Nephron (organoid): Measurements from ENCODE around the gene PRKG1.

ENCODE experiments used
- H3K27ac Mint-ChIP-seq, 3 experiments: 2 replicates each; pipeline ENCODE4 v1.8.0; 2020; ENCODE audit warnings: mixed read lengths in 3 of 3, mild to moderate bottlenecking in 2 of 3, moderate library complexity in 1 of 3
- H3K27me3 Mint-ChIP-seq: 2 replicates; pipeline ENCODE4 v1.8.0; 2021; ENCODE audit warnings: low read depth, mild to moderate bottlenecking, moderate library complexity, mixed read lengths
- H3K36me3 Mint-ChIP-seq: 2 replicates; pipeline ENCODE4 v1.8.0; 2020; ENCODE audit warnings: low read depth, mixed read lengths
- H3K4me1 Mint-ChIP-seq: 2 replicates; pipeline ENCODE4 v1.8.0; 2020; ENCODE audit warnings: mixed read lengths
- H3K4me3 Mint-ChIP-seq, 3 experiments: 2 replicates each; pipeline ENCODE4 v1.8.0; 2020; ENCODE audit warnings: mild to moderate bottlenecking in 3 of 3, mixed read lengths in 3 of 3, moderate library complexity in 2 of 3
- H3K9me3 Mint-ChIP-seq: 2 replicates; pipeline ENCODE4 v1.8.0; 2020; ENCODE audit warnings: mixed read lengths
- TF ChIP-seq, protein P1 (sequence below), 3 experiments: fragments of 200-600 bp; sonication (generic); IDR thresholded peaks; one replicate each; pipeline ENCODE4 v1.5.0; 2021; ENCODE audit warnings: antibody characterized with exemption in 3 of 3; ENCODE audit not compliant: unreplicated experiment in 3 of 3

The PRKG1 gene

DNA sequence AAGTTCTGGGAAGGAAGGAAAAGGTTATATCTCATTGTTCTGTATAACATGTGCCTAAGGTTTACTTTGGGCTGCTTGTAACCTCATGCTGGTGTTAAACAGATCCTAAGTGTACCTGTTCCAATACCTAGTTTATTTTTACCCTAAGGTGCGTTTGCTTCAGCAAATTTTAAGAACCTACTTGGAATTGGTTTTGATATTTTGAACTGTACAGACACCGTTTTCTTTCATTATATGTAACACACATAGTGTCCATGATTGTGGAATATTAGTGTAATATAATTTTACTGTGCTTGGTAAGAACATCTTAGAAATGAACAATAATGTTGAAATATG is 954.2 kb downstream of the PRKG1 start:
- H3K4me3 Mint-ChIP-seq, result no peak overlapping the region

DNA sequence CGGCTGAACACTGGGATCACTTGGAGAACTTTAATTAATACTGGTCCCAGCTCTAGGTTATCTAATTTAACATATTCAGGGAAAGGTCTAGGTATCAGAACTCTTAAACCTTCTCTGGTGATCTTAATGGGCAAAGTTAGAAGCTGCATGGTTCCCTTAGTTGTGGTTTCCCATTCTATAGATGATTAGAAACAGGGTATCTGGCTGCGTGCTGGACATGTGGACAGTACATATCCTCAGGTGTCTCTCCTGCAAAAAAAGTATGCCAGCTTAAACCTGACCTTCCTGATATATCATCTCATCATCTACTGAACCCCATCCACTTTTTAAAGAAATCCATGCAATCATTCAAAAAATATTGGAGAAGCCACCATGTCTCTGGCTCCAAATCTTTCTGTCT is 955.3 kb downstream of the PRKG1 start:
- H3K27ac Mint-ChIP-seq, result no peak overlapping the region
- peaks cover 10% of the 10 kb centered on the region for H3K4me1 Mint-ChIP-seq
- TF ChIP-seq, protein P1, sequence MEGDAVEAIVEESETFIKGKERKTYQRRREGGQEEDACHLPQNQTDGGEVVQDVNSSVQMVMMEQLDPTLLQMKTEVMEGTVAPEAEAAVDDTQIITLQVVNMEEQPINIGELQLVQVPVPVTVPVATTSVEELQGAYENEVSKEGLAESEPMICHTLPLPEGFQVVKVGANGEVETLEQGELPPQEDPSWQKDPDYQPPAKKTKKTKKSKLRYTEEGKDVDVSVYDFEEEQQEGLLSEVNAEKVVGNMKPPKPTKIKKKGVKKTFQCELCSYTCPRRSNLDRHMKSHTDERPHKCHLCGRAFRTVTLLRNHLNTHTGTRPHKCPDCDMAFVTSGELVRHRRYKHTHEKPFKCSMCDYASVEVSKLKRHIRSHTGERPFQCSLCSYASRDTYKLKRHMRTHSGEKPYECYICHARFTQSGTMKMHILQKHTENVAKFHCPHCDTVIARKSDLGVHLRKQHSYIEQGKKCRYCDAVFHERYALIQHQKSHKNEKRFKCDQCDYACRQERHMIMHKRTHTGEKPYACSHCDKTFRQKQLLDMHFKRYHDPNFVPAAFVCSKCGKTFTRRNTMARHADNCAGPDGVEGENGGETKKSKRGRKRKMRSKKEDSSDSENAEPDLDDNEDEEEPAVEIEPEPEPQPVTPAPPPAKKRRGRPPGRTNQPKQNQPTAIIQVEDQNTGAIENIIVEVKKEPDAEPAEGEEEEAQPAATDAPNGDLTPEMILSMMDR (IDR thresholded peaks at IDR 0.05; ENCODE audit: unreplicated experiment in 3 of 3), result no peak
- H3K36me3 Mint-ChIP-seq, result no peaks in the 10 kb centered on the region
- no peaks in the 10 kb centered on the region for H3K27me3 Mint-ChIP-seq
- no peak overlapping the region for H3K4me3 Mint-ChIP-seq
- H3K9me3 Mint-ChIP-seq, result peaks cover 2% of the 10 kb centered on the region

More for the DNA sequence above, 954.2 kb downstream of the PRKG1 start:
- no peak overlapping the region for H3K27ac Mint-ChIP-seq
- H3K36me3 Mint-ChIP-seq, result no peaks in the 10 kb centered on the region
- peaks cover 2% of the 10 kb centered on the region for H3K9me3 Mint-ChIP-seq
- H3K4me1 Mint-ChIP-seq, result peaks cover 10% of the 10 kb centered on the region
- no peaks in the 10 kb centered on the region for H3K27me3 Mint-ChIP-seq
- TF ChIP-seq, protein P1 (IDR thresholded peaks at IDR 0.05; ENCODE audit: unreplicated experiment in 3 of 3), result no peak

DNA sequence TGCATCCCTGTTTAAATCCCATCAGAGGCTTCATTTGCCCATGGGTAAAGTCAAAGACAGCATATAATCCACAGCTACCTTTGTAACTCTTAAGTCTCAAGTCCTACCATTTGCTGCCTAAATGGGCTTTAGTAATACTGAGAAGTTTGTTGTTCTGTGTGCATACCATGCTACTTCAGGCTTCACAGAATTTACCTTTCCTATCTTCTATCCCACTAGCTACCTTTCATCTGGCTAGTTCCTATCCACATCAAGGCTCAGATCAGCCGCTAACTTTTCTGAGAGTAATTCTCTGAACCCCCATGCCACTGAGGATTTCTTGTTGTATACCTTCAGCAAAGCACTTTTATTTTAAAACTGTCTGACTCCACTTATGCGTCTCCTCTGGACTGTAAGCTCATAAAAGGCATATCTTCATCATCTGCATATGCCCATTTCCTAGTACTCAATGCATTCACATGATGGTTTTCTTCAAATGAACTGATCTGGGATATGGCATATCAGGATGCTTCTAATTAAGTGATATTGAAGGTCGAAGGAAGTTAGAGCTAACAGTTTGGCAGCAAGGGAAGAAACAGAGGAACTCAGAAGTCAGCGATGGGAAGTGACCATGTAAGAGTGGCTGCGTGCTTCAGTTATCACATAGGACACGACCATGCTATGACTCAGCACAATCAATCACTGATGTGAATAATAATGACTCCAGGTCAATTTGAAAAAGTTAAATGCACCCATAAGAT is 955.9 kb downstream of the PRKG1 start:
- no peak overlapping the region for H3K27ac Mint-ChIP-seq
- H3K4me1 Mint-ChIP-seq, result peaks cover 10% of the 10 kb centered on the region
- H3K36me3 Mint-ChIP-seq, result no peaks in the 10 kb centered on the region
- H3K4me3 Mint-ChIP-seq, result no peak overlapping the region
- H3K27me3 Mint-ChIP-seq, result no peaks in the 10 kb centered on the region
- TF ChIP-seq, protein P1 (IDR thresholded peaks at IDR 0.05; ENCODE audit: unreplicated experiment in 3 of 3), result no peak
- peaks cover 2% of the 10 kb centered on the region for H3K9me3 Mint-ChIP-seq

DNA sequence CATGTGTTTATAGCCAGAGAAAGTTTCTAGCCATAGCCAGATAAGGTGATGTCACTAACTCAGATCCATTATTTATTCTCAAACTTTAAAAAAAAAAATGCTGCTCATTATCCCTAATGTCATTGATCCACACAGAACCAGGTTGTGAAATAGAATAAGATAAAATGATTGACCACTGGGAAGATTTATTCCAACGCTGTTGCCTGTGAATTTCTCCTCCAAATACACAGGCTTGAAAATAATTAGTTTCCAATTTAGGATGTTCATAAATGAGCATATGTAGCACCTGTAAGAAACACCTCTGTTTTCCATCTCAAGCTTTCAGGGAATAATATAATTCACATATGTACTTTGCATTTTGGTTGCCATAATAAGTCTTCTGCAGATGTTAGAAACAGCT is 956.7 kb downstream of the PRKG1 start:
- H3K36me3 Mint-ChIP-seq, result no peaks in the 10 kb centered on the region
- TF ChIP-seq, protein P1 (IDR thresholded peaks at IDR 0.05; ENCODE audit: unreplicated experiment in 3 of 3), result no peak
- H3K9me3 Mint-ChIP-seq, result peaks cover 2% of the 10 kb centered on the region
- H3K27ac Mint-ChIP-seq, result no peak overlapping the region
- H3K4me1 Mint-ChIP-seq, result peaks cover 10% of the 10 kb centered on the region
- no peak overlapping the region for H3K4me3 Mint-ChIP-seq
- no peaks in the 10 kb centered on the region for H3K27me3 Mint-ChIP-seq

DNA sequence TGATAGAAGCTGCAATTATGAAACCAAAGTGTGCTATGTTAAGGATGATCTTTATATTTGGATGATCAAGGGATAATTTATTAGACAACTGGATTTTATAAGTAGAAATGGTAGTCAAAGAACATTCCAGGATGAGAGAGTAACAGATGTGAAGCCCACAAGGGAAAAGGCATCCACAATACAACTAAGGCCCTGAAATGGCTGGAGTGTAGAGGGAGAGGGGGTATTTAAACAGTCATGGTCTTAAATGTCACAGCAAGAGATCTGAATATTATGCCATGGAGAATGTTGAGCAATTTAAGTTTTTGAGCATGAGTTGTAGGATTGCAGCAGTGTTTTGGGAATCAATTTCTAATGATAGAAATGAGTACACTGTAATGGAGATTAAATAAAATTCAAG is 957.5 kb downstream of the PRKG1 start:
- Mint-ChIP-seq H3K27ac (no peak overlapping the region), H3K27me3 (no peaks in the 10 kb centered on the region), H3K9me3 (peaks cover 2% of the 10 kb centered on the region), H3K36me3 (no peaks in the 10 kb centered on the region), H3K4me3 (no peak overlapping the region), H3K4me1 (peaks cover 10% of the 10 kb centered on the region)
- TF ChIP-seq, protein P1 (IDR thresholded peaks at IDR 0.05; ENCODE audit: unreplicated experiment in 3 of 3), result no peak
